Activated naive CD4-positive, alpha-beta T cell treated with Interleukin-2 at 50 U/mL for 16 hours (primary cell): ENCODE data around the gene ITPKC.

Experiments used
- DNase-seq: peaks from one replicate; pipeline ENCODE4 v3.0.0-alpha.2; 2020

Gene ITPKC

GRCh38 chr19:40690693-40691420 lies 26.1 kb upstream of the ITPKC start:
- peak; percentile 87 for DNase-seq

GRCh38 chr19:40691421-40692211 lies 25.3 kb upstream of the ITPKC start:
- peak; percentile 10 for DNase-seq

GRCh38 chr19:40692212-40692551 lies 24.7 kb upstream of the ITPKC start:
- no peak for DNase-seq

- DNase-seq: no peak
Measured at GRCh38 chr19:40693150-40693788, 23.6 kb upstream of the ITPKC start.

- DNase-seq: no peak
Measured at GRCh38 chr19:40693896-40694295, 23.0 kb upstream of the ITPKC start.

DNA sequence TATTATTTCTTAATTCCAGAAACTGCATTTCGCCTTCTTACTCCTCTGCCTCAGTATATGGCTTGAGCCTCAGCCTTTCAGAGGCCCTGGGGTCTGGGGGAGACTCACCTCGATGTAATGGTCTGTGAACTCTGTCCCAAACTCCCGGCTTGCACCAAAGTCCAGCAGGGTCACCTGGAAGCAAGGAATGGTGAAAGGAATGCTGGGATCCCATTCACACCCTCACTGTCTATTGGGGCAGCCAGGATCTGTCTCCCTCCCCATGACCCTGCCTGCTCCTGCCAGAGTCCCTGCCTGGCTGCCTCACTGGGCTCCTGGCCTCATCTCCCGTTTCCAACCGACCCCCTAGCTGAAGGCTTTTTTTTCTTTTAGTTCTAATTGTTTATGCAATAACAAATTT lies 21.0 kb upstream of the ITPKC start:
- no peak for DNase-seq

- no peak for DNase-seq
Measured at GRCh38 chr19:40697007-40697406, 19.9 kb upstream of the ITPKC start.

GRCh38 chr19:40700083-40700482 lies 16.8 kb upstream of the ITPKC start:
- DNase-seq: no peak

- no peak for DNase-seq
Measured at GRCh38 chr19:40701758-40702157, 15.2 kb upstream of the ITPKC start.

GRCh38 chr19:40702337-40703012 lies 14.4 kb upstream of the ITPKC start:
- DNase-seq: no peak

- DNase-seq: no peak
Measured at GRCh38 chr19:40703029-40703755, 13.7 kb upstream of the ITPKC start.

- no peak for DNase-seq
Measured at GRCh38 chr19:40704491-40705361, 12.2 kb upstream of the ITPKC start.

- DNase-seq: no peak
Measured at GRCh38 chr19:40705362-40705651, 11.6 kb upstream of the ITPKC start.

DNA sequence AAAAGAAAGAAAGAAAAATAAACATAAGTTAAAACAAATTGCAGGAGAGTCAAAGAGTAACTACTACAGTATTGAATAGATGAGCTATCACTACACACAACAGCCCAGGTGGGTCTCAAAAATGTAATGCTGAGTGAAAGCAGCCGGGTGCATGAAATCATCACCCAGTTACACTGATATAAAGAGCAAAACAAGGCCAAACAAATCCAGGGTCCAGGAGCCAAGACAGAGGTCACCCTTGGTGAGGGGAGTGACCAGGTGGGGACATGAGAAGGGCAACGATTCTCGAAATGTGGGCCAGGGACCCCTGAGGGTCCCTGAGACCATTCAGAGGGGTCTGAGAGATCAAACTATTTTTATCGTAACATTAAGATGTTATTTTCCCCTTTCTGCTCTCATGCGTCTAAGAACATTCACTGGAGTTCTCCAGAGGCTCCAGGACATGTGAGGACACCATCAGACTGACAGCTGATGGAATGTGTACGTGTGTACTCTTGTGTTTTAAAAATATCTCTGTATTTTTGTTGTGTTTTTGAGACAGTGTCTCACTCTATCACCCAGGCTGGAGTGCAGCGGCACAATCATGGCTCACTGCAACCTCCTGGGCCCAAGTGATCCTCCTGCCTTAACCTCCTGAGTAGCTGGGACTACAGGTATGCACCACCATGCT lies 10.8 kb upstream of the ITPKC start:
- DNase-seq: no peak

DNA sequence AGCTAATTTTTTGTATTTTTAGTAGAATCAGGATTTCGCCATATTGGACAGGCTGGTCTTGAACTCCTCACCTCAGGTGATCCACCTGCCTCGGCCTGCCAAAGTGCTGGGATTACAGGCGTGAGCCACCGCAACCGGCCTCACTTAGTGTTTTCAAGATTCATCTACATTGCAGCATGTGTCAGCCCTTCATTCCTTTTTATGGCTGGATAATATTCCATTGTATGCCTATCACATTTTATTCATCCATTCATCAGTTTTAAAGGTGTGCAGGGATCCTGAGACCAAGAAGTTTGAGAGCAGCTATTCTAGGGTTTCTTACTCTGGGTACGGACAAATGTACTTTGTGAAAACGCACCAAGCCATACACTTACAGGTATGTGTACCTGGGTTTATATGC lies 9.3 kb upstream of the ITPKC start:
- no peak for DNase-seq

DNA sequence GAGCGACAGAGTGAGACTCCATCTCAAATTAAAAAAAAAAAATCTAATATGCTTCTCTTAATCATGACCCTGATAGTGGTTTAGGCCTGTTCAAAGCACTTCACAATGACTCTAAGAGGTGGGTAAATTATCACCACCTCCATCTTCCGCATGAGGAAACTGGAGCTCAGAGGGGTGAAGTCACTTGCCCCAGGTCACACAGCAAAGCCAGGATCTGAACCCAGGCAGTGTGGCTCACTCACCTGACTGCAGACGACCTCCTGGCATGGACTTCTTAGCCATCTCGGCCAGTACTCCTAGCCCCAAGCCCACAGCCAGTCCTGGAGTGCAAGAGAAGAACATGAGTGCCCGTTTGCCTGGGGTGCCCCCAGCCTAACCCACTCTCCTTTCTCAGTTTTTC lies 7.1 kb upstream of the ITPKC start:
- no peak for DNase-seq

- no peak for DNase-seq
Measured at GRCh38 chr19:40713939-40714338, 3.0 kb upstream of the ITPKC start.

DNA sequence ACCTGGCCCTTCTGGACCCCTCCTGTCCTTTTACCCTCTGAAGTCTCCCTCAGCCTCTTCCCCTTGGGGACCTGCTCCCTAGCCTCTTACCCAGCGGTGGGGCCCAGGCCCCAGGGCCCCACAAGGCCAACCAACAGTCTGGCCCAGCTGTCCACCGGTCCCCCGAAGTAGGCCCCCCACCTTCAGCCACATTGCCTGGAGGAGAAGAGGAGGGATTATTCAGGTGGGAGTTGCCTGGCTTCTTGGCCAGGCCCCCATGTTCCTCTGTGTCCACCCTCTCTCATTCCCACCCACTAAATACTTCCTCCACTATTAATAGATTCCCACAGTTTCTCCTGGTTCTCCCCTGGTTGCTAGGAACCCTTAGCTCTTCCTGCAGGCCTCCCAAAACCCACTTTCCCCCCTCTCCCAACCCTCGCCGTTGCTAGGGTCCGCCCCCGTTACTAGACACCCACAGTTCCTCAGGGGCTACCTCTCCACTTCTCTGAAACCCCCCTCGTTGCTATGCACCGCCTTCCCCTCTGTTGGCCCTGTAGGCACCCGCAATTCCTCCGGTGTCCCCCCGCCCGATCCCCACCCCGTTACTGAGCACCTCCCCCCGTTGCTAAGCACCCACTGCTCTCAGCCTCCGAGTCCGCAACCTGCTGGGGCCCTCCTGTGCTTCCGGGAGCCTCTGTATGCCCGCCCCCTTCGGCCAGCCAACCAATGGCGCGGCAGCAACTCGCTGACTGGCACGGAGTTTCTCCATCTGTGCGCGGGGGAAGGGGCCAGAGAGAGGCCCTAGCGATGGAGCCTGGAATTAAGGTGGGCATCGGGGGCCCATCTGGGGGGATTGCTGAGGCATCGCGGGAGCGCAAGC lies 2.2 kb upstream of the ITPKC start:
- peak; percentile 95 for DNase-seq

- DNase-seq: peak; percentile 76
Measured at GRCh38 chr19:40716031-40716481, 856 bp upstream of the ITPKC start.

DNA sequence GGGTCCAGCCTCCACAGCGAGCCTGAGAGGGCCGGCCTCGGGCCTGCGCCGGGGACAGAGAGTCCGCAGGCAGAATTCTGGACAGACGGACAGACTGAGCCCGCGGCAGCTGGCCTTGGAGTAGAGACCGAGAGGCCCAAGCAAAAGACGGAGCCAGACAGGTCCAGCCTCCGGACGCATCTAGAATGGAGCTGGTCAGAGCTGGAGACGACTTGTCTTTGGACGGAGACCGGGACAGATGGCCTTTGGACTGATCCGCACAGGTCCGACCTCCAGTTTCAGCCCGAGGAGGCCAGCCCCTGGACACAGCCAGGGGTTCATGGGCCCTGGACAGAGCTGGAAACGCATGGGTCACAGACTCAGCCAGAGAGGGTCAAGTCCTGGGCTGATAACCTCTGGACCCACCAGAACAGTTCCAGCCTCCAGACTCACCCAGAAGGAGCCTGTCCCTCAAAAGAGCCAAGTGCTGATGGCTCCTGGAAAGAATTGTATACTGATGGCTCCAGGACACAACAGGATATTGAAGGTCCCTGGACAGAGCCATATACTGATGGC lies 490 bp downstream of the ITPKC start:
- DNase-seq: no peak
